Left renal pelvis (tissue), 4 donors: Measurements from ENCODE around the gene ALDH1L1. TPM values are rescaled to one million over a fixed set of nuclear protein-coding genes. Genes with fewer than 3 reads are reported as not detected.

Experiments
- DNase-seq, 4 donors: peaks; one replicate each; pipeline ENCODE4 v3.0.0-alpha.2; 2013; ENCODE audit warnings: low read depth in 4 of 4, low spot score in 3 of 4
- polyA plus RNA-seq, 4 donors: library from polyadenylated mRNA; unstranded; fragments of 120-200 nt; gene quantifications; one replicate each; pipeline ENCODE4 v1.2.1, GENCODE V29; 2013; ENCODE audit not compliant: insufficient read length in 4 of 4

The ALDH1L1 gene
- polyA plus RNA-seq, 4 donors, result 3.2 to 48.3 (median 30.3) TPM

DNA sequence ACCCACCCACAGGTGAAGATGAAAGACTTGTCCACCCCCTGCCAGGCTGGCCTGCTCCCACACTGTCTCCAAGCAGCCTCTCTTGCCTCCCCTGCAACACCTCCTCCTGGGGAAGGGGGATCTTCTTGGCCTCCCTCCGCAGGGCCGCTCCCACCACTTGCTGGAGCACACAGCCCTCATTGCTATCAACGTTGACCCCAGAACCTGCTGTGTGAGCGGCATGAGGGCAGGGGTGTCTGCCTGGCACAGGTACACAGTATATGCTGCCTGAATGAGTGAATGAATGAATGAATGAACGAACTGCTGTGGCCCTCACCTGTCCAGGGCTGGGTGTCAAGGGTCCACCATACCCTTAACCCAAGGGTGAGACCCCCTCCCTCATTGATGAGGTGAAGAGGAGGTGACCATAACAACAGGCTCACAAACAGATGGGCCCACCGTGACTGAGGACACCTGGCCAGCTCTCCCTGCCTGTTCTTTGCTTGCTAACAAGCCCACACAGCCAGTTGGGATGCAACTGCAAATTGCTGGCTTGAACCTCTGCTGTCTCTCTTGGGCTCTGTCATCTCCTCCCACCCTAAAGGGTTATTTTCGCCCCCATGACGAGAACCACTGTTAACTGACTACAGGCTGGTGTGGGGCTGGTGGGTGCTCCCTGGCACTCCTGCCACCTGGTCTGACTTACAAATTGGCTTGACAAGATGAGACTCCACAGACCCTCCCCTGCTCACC, 118.9 kb downstream of the ALDH1L1 start:
- no peak for DNase-seq

DNA sequence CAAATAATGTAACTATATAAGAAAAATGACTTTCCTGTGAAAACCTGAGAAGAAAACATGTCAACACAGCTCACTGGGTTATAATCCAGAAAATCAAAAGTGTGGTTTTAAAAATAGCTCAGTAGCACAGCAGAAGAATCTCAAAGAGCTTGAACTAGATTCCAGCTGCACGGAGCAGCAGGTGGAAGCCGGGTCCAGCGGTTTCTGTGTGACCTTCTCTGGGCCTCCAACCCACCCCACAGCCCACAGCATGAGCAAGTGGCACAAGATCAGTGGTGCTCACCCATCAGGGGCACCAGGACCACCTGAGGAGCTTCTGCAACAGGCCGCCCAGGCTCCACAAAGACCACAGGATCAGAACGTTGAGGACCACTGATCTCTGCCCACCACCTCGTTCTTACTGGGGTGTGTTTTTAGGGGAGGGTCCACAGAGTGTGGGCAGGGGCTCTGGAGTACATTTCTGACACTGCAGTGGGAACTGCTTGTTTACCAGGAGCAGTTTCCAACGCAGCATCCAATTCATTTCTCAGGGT, 119.7 kb downstream of the ALDH1L1 start:
- DNase-seq, result no peak

DNA sequence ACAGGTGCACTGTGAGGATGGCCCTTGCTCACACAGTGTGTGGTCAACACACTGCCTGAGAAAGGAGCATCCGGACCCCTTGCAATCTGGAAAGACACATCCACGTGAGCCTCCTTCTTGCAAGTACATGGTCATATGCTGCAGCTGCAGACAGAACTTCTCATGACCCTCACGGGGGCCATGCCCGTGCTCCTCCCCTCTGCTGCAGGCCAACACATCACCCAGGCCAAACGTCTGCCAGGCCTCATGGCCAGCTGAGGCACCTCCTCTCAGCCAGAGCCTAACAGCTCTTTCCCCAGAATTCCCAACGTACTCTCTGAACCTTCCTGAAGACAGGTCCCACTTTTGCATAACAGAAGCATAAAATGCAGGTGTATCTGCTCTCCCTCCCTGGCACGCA, 121.7 kb downstream of the ALDH1L1 start:
- DNase-seq, result no peak

- DNase-seq, result no peak
Measured at GRCh38 chr3:126057936-126058335, 122.5 kb downstream of the ALDH1L1 start.

GRCh38 chr3:126057501-126057819, 122.9 kb downstream of the ALDH1L1 start:
- no peak for DNase-seq

GRCh38 chr3:126056681-126057500, 123.5 kb downstream of the ALDH1L1 start:
- no peak for DNase-seq

DNA sequence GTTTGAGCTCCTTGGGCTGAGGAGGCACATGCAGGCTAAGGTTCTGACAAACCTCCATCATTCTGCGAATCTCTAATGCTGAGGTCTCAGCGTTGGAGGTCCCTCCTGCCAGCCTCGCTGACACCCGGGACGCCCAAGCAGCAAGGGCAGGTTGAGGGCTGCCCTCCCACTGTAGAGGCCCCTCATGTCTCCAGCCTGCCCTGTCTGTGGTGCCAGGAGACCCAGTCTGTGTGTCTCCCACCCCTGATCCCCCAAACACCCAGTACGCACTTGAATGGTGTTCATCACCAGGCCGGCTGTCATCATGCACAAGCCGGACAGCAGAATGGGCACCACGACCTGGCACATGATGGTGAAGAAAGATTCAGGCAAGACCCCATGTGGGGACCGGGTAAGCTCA, 124.3 kb downstream of the ALDH1L1 start:
- no peak for DNase-seq

DNA sequence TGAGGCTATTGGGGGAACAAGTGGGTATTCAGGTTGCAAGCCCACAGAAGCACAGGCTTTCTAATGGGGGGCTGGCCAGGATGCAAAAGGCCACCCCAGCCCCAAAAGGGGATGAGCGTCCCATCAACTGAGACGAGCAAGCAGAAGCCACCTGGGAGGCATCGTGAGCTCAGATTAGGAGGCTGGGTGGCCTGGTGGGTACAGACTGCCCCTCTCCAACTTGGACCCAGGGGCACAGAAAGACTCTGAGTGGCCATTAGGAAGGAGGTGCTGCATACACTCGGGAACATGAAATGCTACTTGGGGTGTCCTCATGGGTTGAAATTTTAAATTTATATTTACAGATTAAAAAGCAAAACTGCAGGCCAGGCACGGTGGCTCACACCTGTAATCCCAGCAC, 125.5 kb downstream of the ALDH1L1 start:
- no peak for DNase-seq

- DNase-seq, result no peak
Measured at GRCh38 chr3:126053949-126054569, 126.3 kb downstream of the ALDH1L1 start.

Other genes with a start within 250 kb of the ALDH1L1 start
- 1 to 10 TPM in 1 of 4 donors, under 1 TPM in 3; 0.47 to 1.1 (median 0.78) TPM for gene ROPN1B, start 211.4 kb downstream of the ALDH1L1 start, polyA plus RNA-seq
- 10 to 100 TPM; 71.9 to 92.4 (median 76.3) TPM for gene SLC41A3, start 96.5 kb downstream of the ALDH1L1 start, polyA plus RNA-seq
- 10 to 100 TPM in 3 of 4 donors, 1 to 10 TPM in 1; 2.6 to 15.8 (median 10.1) TPM for gene KLF15, start 176.8 kb upstream of the ALDH1L1 start, polyA plus RNA-seq
- 1 to 10 TPM in 2 of 4 donors, under 1 TPM in 2; 0.46 to 2.5 (median 1.3) TPM for gene CFAP100, start 214.3 kb upstream of the ALDH1L1 start, polyA plus RNA-seq